Endothelial cell of umbilical vein (primary cell): ENCODE measurements around the gene RPL38. TPM values are rescaled to one million over a fixed set of nuclear protein-coding genes. Genes with fewer than 3 reads are reported as not detected.

Source experiments
- BruUV-seq: library from RNA; stranded (reverse); fragments of 400-500 nt; replicated peaks from 2 replicates; lab custom pipeline; 2021; lab: Mats Ljungman, UMichigan
- CTCF ChIA-PET: fragments of 300-600, 350-600 bp; sonication (Branson Sonifier 250); formaldehyde crosslinking; loops from one replicate; lab custom pipeline; 2021; ENCODE audit warnings: antibody characterized with exemption, inconsistent platforms; lab: Charles Lee
- POLR2A ChIA-PET: fragments of 300-600, 350-600 bp; sonication (Branson Sonifier 250); formaldehyde crosslinking; loops from one replicate; lab custom pipeline; 2021; ENCODE audit warnings: antibody characterized with exemption, inconsistent platforms; lab: Charles Lee
- DNase-seq: peaks from one replicate; pipeline ENCODE4 v3.0.0-alpha.2; 2011; ENCODE audit warnings: low read depth, low spot score
- FAIRE-seq: peaks from 2 replicates; lab custom pipeline; 2011; peaks lifted over from hg19 to GRCh38; lab: Jason Lieb, UNC
- H2AFZ ChIP-seq: 2 replicates; pipeline ENCODE4 v1.6.0; 2012; ENCODE audit warnings: low read depth, low read length, control low read depth, inconsistent platforms
- H3K27ac ChIP-seq: 2 replicates; pipeline ENCODE4 v1.5.1; 2011; ENCODE audit warnings: low read depth, mild to moderate bottlenecking, control low read depth, low read length, moderate library complexity; ENCODE audit not compliant: insufficient read depth
- H3K27me3 ChIP-seq, 2 experiments: 2 replicates each; pipeline versions ENCODE4 v1.6.0 to v1.6.1; 2011; ENCODE audit warnings: low read length in 2 of 2, mixed read lengths in 1 of 2; ENCODE audit not compliant: control insufficient read depth in 2 of 2, insufficient read depth in 2 of 2
- H3K36me3 ChIP-seq, 2 experiments: 2 replicates in 1 of 2; 3 replicates in 1 of 2; pipeline ENCODE4 v1.5.1; 2011; ENCODE audit warnings: low read length in 2 of 2, mild to moderate bottlenecking in 1 of 2, moderate library complexity in 1 of 2; ENCODE audit not compliant: control insufficient read depth in 2 of 2, insufficient read depth in 2 of 2; ENCODE audit errors: extremely low read depth in 1 of 2
- H3K4me1 ChIP-seq: 3 replicates; pipeline ENCODE4 v1.5.1; 2011; ENCODE audit warnings: mild to moderate bottlenecking, low read length; ENCODE audit not compliant: control insufficient read depth, insufficient read depth; ENCODE audit errors: extremely low read depth
- H3K4me2 ChIP-seq: 2 replicates; pipeline ENCODE4 v1.6.1; 2011; ENCODE audit warnings: low read length, control low read depth, mixed read lengths; ENCODE audit not compliant: insufficient read depth
- H3K4me3 ChIP-seq, 3 experiments: fragments of 200-600 bp in 1 of 3; sonication (generic), shearing (Covaris generic) in 1 of 3; replicated peaks in 1 of 3; 2 replicates each; pipeline ENCODE4 v1.5.1; 2011 to 2016; ENCODE audit warnings: control low read depth in 3 of 3, low read length in 3 of 3, mild to moderate bottlenecking in 2 of 3, inconsistent platforms in 1 of 3, low read depth in 1 of 3, moderate library complexity in 1 of 3; ENCODE audit not compliant: insufficient read depth in 1 of 3
- H3K79me2 ChIP-seq: 2 replicates; pipeline ENCODE4 v1.6.0; 2012; ENCODE audit warnings: low read length, inconsistent platforms; ENCODE audit not compliant: control insufficient read depth, insufficient read depth
- H3K9ac ChIP-seq: replicated peaks from 2 replicates; pipeline ENCODE3; 2011; ENCODE audit warnings: low read length, control low read depth; ENCODE audit not compliant: insufficient read depth; ENCODE audit errors: extremely low read depth
- H3K9me1 ChIP-seq: replicated peaks from 3 replicates; pipeline ENCODE4 v1.6.0; 2011; ENCODE audit warnings: mild to moderate bottlenecking, low read length; ENCODE audit not compliant: control insufficient read depth, insufficient read depth; ENCODE audit errors: extremely low read depth
- H3K9me3 ChIP-seq: replicated peaks from 2 replicates; pipeline ENCODE4 v1.5.1; 2012; ENCODE audit warnings: low read length, inconsistent platforms; ENCODE audit not compliant: control insufficient read depth, insufficient read depth
- H4K20me1 ChIP-seq: replicated peaks from 2 replicates; pipeline ENCODE3; 2011; ENCODE audit warnings: mild to moderate bottlenecking, low read length; ENCODE audit not compliant: control insufficient read depth, insufficient read depth; ENCODE audit errors: extremely low read depth
- EZH2 ChIP-seq: IDR thresholded peaks from 2 replicates; pipeline ENCODE4 v1.6.1; 2012; ENCODE audit warnings: borderline replicate concordance, low read depth, mild to moderate bottlenecking, moderate library complexity, low read length, inconsistent platforms; ENCODE audit not compliant: severe bottlenecking
- FOS ChIP-seq: IDR thresholded peaks from 2 replicates; pipeline ENCODE4 v1.6.1; 2011; ENCODE audit warnings: mild to moderate bottlenecking, low read length, moderate library complexity, borderline replicate concordance; ENCODE audit not compliant: insufficient read depth
- GATA2 ChIP-seq: IDR thresholded peaks from 2 replicates; pipeline ENCODE4 v1.7.0; 2011; ENCODE audit warnings: low read depth, mild to moderate bottlenecking, moderate library complexity, mixed read lengths, low read length; ENCODE audit not compliant: insufficient read length, insufficient read depth
- JUN ChIP-seq: IDR thresholded peaks from 2 replicates; pipeline ENCODE4 v1.6.1; 2011; ENCODE audit warnings: borderline replicate concordance, low read depth; ENCODE audit not compliant: insufficient read length, insufficient read depth
- MYC ChIP-seq: IDR thresholded peaks from one replicate; pipeline ENCODE4 v1.6.1; 2011; ENCODE audit warnings: mild to moderate bottlenecking, low read depth, low read length
- POLR2A ChIP-seq: IDR thresholded peaks from 2 replicates; pipeline ENCODE4 v1.6.1; 2012; ENCODE audit warnings: low read depth, mild to moderate bottlenecking, control low read depth, low read length
- POLR2AphosphoS5 ChIP-seq: IDR thresholded peaks from 2 replicates; pipeline ENCODE4 v1.6.1; 2012; ENCODE audit warnings: low read depth, mild to moderate bottlenecking, control low read depth, low read length, moderate library complexity; ENCODE audit not compliant: insufficient read depth
- dilution Hi-C: fragments of 300-500 bp; cut with MboI; formaldehyde crosslinking; loops from one replicate; pipeline ENCODE4 v1.15.0; 2019; ENCODE audit warnings: low sequenced_read_pairs; ENCODE audit not compliant: extremely low pct_ligation_motif_present
- intact Hi-C: fragments of 100-400 bp; cut with micrococcal nuclease; formaldehyde crosslinking; loops from one replicate; pipeline ENCODE4 v1.10.0; 2022
- polyA plus RNA-seq, 4 experiments: library from polyadenylated mRNA; depleted of rRNA in 3 of 4; stranded (reverse) in 3 of 4; unstranded in 1 of 4; fragments of >200 nt; gene quantifications; 2 replicates each; pipeline versions ENCODE4 v1.2.1 to v1.2.3, GENCODE V29; 2011 to 2012; ENCODE audit warnings: missing spikeins in 1 of 4
- total RNA-seq: library from RNA; stranded (reverse); gene quantifications from 2 replicates; pipeline ENCODE4 v1.2.3, GENCODE V29; 2021
- TF ChIP-seq, protein P1 (sequence below): IDR thresholded peaks from 2 replicates; pipeline ENCODE4 v1.6.1; 2011; ENCODE audit not compliant: insufficient read depth, insufficient read length
- TF ChIP-seq, protein P2 (sequence below), 2 donors: IDR thresholded peaks; 1 replicate in 1 of 2; 2 replicates in 1 of 2; pipeline ENCODE4 v1.5.1; 2011; ENCODE audit warnings: low read length in 2 of 2, mild to moderate bottlenecking in 2 of 2, moderate library complexity in 2 of 2, control low read depth in 1 of 2, inconsistent platforms in 1 of 2, low read depth in 1 of 2; ENCODE audit not compliant: insufficient read depth in 1 of 2; ENCODE audit errors: extremely low read depth in 1 of 2

Gene RPL38
- total and polyA plus RNA-seq, 2 donors (not counting 3 experiments of a cell fraction or from before 2014, with no cell fraction given): 256 to 1,006 TPM

DNA sequence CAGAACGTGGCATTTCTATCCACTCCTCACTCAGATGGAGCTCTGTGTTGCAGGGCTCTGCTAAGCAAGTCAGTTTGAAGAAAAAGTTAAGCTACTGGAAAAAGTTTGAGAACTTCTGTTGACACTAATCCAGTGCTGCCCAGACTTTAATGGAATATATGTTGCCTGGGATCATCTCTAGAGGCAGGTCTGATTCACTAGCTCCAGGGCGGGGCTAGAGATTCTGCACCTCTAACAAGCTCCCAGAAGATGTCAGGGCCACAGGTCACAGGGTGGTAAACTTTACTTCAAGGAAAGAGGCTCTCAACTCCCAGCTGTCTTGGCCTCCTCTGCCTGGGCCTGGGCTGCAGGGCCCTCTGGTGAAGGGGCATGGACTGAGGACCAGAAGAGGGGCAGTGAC is 16.7 kb downstream of the RPL38 start:
- H2AFZ ChIP-seq: no peak overlapping the region
- H3K4me3 ChIP-seq: no peak overlapping the region
- CTCF ChIA-PET: interaction anchor here (0.9 to 1.0 kb wide), 2 partner anchors 11 to 17 kb away, joined by 3 read pairs; partner anchors contain the start of gene RPL38
- POLR2A ChIA-PET: no interaction called here
- no peaks in the 10 kb centered on the region for H3K27me3 ChIP-seq
- TF ChIP-seq, protein P1, sequence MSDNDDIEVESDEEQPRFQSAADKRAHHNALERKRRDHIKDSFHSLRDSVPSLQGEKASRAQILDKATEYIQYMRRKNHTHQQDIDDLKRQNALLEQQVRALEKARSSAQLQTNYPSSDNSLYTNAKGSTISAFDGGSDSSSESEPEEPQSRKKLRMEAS: no peak
- TF ChIP-seq EZH2 (no peak), POLR2A (no peak), JUN (no peak), MYC (no peak), FOS (no peak), POLR2AphosphoS5 (no peak), GATA2 (no peak)
- TF ChIP-seq, protein P2, sequence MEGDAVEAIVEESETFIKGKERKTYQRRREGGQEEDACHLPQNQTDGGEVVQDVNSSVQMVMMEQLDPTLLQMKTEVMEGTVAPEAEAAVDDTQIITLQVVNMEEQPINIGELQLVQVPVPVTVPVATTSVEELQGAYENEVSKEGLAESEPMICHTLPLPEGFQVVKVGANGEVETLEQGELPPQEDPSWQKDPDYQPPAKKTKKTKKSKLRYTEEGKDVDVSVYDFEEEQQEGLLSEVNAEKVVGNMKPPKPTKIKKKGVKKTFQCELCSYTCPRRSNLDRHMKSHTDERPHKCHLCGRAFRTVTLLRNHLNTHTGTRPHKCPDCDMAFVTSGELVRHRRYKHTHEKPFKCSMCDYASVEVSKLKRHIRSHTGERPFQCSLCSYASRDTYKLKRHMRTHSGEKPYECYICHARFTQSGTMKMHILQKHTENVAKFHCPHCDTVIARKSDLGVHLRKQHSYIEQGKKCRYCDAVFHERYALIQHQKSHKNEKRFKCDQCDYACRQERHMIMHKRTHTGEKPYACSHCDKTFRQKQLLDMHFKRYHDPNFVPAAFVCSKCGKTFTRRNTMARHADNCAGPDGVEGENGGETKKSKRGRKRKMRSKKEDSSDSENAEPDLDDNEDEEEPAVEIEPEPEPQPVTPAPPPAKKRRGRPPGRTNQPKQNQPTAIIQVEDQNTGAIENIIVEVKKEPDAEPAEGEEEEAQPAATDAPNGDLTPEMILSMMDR (IDR thresholded peaks at IDR 0.05; ENCODE audit: extremely low read depth in 1 of 2, insufficient read depth in 1 of 2, low read depth in 1 of 2, low read length in 2 of 2): no peak
- H3K4me2 ChIP-seq: no peak overlapping the region
- DNase-seq: no peak
- H3K9me1 ChIP-seq: no peaks in the 10 kb centered on the region
- no peak for FAIRE-seq
- intact Hi-C loops: no loop called here
- H3K9ac ChIP-seq: no peak overlapping the region
- no peaks in the 10 kb centered on the region for H3K9me3 ChIP-seq
- dilution Hi-C loops: no loop called here
- H3K4me1 ChIP-seq: no peaks in the 10 kb centered on the region
- no peaks in the 10 kb centered on the region for H3K36me3 ChIP-seq
- H4K20me1 ChIP-seq: no peaks in the 10 kb centered on the region
- H3K27ac ChIP-seq: no peak overlapping the region
- no TSS peak for BruUV-seq
- H3K79me2 ChIP-seq: no peaks in the 10 kb centered on the region
